Ascending aorta (tissue), 2 donors: ENCODE results near the gene THEM5. TPM values are rescaled to one million over a fixed set of nuclear protein-coding genes. Genes with fewer than 3 reads are reported as not detected.

Source experiments
- DNase-seq, 2 donors: peaks; one replicate each; pipeline ENCODE4 v3.0.0-alpha.2; 2019; ENCODE audit warnings: low spot score in 2 of 2
- H3K27ac ChIP-seq, 2 donors: fragments of 200-600 bp; sonication (generic); one replicate each; pipeline ENCODE4 v1.5.1; 2016 to 2017; ENCODE audit warnings: mild to moderate bottlenecking in 1 of 2
- H3K27me3 ChIP-seq: fragments of 200-600 bp; sonication (generic); one replicate; pipeline ENCODE4 v1.5.1; 2017
- H3K36me3 ChIP-seq, 2 donors: fragments of 200-600 bp; sonication (generic); one replicate each; pipeline ENCODE4 v1.5.1; 2016
- H3K4me1 ChIP-seq, 2 donors: fragments of 200-600 bp; sonication (generic); one replicate each; pipeline ENCODE4 v1.5.1; 2016 to 2017; ENCODE audit warnings: mild to moderate bottlenecking in 1 of 2
- H3K4me3 ChIP-seq, 2 donors: fragments of 200-600 bp; sonication (generic); one replicate each; pipeline ENCODE4 v1.5.1; 2016 to 2017; ENCODE audit warnings: mild to moderate bottlenecking in 1 of 2
- H3K9me3 ChIP-seq, 2 donors: fragments of 200-600 bp; sonication (generic); one replicate each; pipeline ENCODE4 v1.5.1; 2016
- intact Hi-C: fragments of 100-400 bp; cut with DNase I; formaldehyde crosslinking; loops from one replicate; pipeline ENCODE4 v1.15.1; 2023
- total RNA-seq: library from RNA; depleted of rRNA; stranded (reverse); fragments of >200 nt; gene quantifications from one replicate; pipeline ENCODE4 v1.1.0, GENCODE V29; 2016
- TF ChIP-seq, protein P1 (sequence below), 3 experiments: fragments of 200-600 bp in 2 of 3; fragments of 450-650 bp in 1 of 3; sonication (generic) in 2 of 3; IDR thresholded peaks; one replicate each; pipeline ENCODE4 v1.5.1; 2016 to 2019; ENCODE audit warnings: antibody characterized with exemption in 3 of 3, mild to moderate bottlenecking in 1 of 3, moderate library complexity in 1 of 3

Gene THEM5
- total RNA-seq, 1 donor from 2014 or later, result not detected

DNA sequence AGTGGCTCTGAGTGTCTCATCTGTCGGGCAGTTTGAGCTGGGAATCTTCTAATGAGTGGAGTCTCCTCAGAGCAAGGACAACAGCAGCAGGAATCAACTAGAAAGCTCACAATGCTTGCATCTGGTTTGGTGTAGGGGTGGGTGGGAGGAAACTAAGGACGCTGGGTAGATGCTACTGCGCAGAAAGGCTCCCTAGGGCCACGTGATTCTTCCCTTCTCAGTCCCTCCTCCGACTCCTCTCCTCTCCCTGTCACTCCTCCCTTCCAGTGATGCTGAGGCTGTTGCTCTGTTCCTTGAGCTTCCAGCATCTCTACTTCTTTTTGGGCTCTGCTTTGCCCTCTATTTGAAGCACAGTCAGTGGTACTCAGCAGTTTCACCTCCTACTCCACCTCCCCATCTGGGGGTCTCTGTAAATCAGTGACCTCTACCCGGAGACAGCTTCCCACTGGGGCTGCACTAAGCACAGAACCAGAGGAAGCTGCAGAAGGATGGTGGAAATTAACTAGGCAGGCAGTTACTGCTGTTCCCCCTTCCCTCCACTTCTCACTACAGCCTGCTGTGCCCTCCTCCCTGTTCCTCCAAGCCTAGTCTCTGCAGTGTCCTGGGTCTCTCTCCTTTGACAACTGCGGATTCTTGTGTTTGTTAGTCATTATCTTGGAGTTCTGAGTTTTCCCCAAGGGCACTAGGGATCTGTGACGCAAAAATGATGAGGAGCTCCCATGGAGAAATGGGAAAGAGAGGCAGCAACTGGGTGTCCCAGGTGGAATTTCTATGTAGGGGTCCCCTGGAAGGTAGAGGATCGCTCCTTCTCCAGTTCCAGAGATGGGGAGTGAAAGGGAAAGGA is 54.1 kb downstream of the THEM5 start:
- Histone ChIP-seq H3K36me3 (no peaks in the 10 kb centered on the region), H3K9me3 (no peaks in the 10 kb centered on the region), H3K4me3 (no peak overlapping the region), H3K27me3 (no peaks in the 10 kb centered on the region), H3K4me1 (no peaks in the 10 kb centered on the region), H3K27ac (no peak overlapping the region)
- DNase-seq, result no peak
- TF ChIP-seq, protein P1, sequence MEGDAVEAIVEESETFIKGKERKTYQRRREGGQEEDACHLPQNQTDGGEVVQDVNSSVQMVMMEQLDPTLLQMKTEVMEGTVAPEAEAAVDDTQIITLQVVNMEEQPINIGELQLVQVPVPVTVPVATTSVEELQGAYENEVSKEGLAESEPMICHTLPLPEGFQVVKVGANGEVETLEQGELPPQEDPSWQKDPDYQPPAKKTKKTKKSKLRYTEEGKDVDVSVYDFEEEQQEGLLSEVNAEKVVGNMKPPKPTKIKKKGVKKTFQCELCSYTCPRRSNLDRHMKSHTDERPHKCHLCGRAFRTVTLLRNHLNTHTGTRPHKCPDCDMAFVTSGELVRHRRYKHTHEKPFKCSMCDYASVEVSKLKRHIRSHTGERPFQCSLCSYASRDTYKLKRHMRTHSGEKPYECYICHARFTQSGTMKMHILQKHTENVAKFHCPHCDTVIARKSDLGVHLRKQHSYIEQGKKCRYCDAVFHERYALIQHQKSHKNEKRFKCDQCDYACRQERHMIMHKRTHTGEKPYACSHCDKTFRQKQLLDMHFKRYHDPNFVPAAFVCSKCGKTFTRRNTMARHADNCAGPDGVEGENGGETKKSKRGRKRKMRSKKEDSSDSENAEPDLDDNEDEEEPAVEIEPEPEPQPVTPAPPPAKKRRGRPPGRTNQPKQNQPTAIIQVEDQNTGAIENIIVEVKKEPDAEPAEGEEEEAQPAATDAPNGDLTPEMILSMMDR (IDR thresholded peaks at IDR 0.05), result no peak
- intact Hi-C loops, result no loop called here

DNA sequence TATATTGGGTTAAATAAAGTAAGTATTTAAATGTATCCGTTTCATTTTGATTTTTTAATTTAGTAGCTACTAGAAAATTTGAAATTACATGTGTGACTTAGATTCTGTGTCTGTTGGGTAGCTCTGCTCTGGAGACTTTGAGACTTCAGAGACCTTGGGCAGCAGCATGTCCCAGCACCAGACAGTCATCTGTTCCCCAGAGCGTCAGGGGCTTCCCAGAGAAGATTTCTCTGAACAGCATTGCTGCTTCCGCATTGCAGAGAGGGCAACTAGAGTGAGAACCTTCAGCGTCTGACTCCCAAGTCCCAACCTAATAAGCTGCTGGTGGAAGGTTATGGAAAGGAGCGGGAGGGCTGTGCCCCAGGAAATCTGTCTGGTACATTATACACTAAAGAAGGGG is 54.9 kb downstream of the THEM5 start:
- intact Hi-C loops, result no loop called here

More for the DNA sequence above, 54.9 kb downstream of the THEM5 start:
- no peaks in the 10 kb centered on the region for H3K9me3 ChIP-seq
- no peak overlapping the region for H3K4me3 ChIP-seq
- H3K36me3 ChIP-seq, result no peaks in the 10 kb centered on the region
- no peak overlapping the region for H3K27ac ChIP-seq
- no peak for DNase-seq
- H3K4me1 ChIP-seq, result no peaks in the 10 kb centered on the region
- no peaks in the 10 kb centered on the region for H3K27me3 ChIP-seq
- TF ChIP-seq, protein P1 (IDR thresholded peaks at IDR 0.05), result no peak

Other genes with a start within 250 kb of the THEM5 start
- 13.0 TPM for gene SNX27, start 241.7 kb downstream of the THEM5 start, total RNA-seq
- not detected for gene CELF3, start 136.9 kb downstream of the THEM5 start, total RNA-seq
- gene RIIAD1, start 132.2 kb downstream of the THEM5 start, total RNA-seq, result not detected
- 64.8 TPM for gene MRPL9, start 90.2 kb downstream of the THEM5 start, total RNA-seq
- gene TDRKH, start 63.2 kb downstream of the THEM5 start, total RNA-seq, result 1.5 TPM
- gene LINGO4, start 48.3 kb downstream of the THEM5 start, total RNA-seq, result not detected
- gene RORC, start 21.9 kb downstream of the THEM5 start, total RNA-seq, result not detected
- gene C2CD4D, start 13.9 kb downstream of the THEM5 start, total RNA-seq, result not detected
- gene THEM4, start 55.8 kb upstream of the THEM5 start, total RNA-seq, result 7.7 TPM
- gene S100A10, start 140.1 kb upstream of the THEM5 start, total RNA-seq, result 25.8 TPM
- 442 TPM for gene S100A11, start 183.3 kb upstream of the THEM5 start, total RNA-seq
- gene TCHHL1, start 235.4 kb upstream of the THEM5 start, total RNA-seq, result not detected